Endodermal cell (in vitro differentiated cells): ENCODE data around the gene RETREG2. TPM values are rescaled to one million over a fixed set of nuclear protein-coding genes. Genes with fewer than 3 reads are reported as not detected.

Experiments
- DNase-seq: peaks from one replicate; pipeline ENCODE4 v3.0.0-alpha.2; 2017
- H3K27ac ChIP-seq: 2 replicates; pipeline ENCODE4 v1.5.1; 2013; ENCODE audit warnings: mild to moderate bottlenecking, low read depth, low read length, moderate library complexity
- H3K27me3 ChIP-seq: 2 replicates; pipeline ENCODE4 v1.6.1; 2013; ENCODE audit warnings: mild to moderate bottlenecking, low read length, moderate library complexity; ENCODE audit not compliant: insufficient read depth, control insufficient read depth, poor library complexity, severe bottlenecking
- H3K36me3 ChIP-seq: 2 replicates; pipeline ENCODE4 v1.7.0; 2013; ENCODE audit warnings: mild to moderate bottlenecking, low read length, moderate library complexity; ENCODE audit not compliant: control insufficient read depth, insufficient read depth
- H3K4me1 ChIP-seq: one replicate; pipeline ENCODE4 v1.7.0; 2013; ENCODE audit warnings: low read length; ENCODE audit not compliant: control insufficient read depth, insufficient read depth
- H3K4me3 ChIP-seq: 2 replicates; pipeline ENCODE4 v1.5.1; 2013; ENCODE audit warnings: mild to moderate bottlenecking, low read length, moderate library complexity
- H3K9ac ChIP-seq: 2 replicates; pipeline ENCODE4 v1.6.1; 2013; ENCODE audit warnings: mild to moderate bottlenecking, low read length, moderate library complexity; ENCODE audit not compliant: poor library complexity, severe bottlenecking; ENCODE audit errors: extremely low read depth
- H3K9me3 ChIP-seq: 2 replicates; pipeline ENCODE4 v1.6.1; 2013; ENCODE audit warnings: mild to moderate bottlenecking, low read length, moderate library complexity; ENCODE audit not compliant: control insufficient read depth
- H3K27ac Mint-ChIP-seq: 2 replicates; pipeline ENCODE4 v1.8.0; 2020; ENCODE audit warnings: mixed read lengths
- H3K27me3 Mint-ChIP-seq: 2 replicates; pipeline ENCODE4 v1.8.0; 2021; ENCODE audit warnings: mild to moderate bottlenecking, mixed read lengths; ENCODE audit not compliant: insufficient read depth
- H3K36me3 Mint-ChIP-seq: 2 replicates; pipeline ENCODE4 v1.8.0; 2020; ENCODE audit warnings: low read depth, mixed read lengths
- H3K4me1 Mint-ChIP-seq: 2 replicates; pipeline ENCODE4 v1.8.0; 2020; ENCODE audit warnings: mixed read lengths
- H3K4me3 Mint-ChIP-seq: 2 replicates; pipeline ENCODE4 v1.8.0; 2020; ENCODE audit warnings: mild to moderate bottlenecking, moderate library complexity, mixed read lengths
- H3K9me3 Mint-ChIP-seq: 2 replicates; pipeline ENCODE4 v1.8.0; 2020; ENCODE audit warnings: mild to moderate bottlenecking, mixed read lengths
- WGBS, 2 experiments: methylation state at CpG; one replicate each; pipeline versions ENCODE4 v1.1.5 to v1.1.7; 2013; ENCODE audit warnings: missing lambda C conversion rate in 2 of 2, mixed read lengths in 1 of 2; ENCODE audit not compliant: insufficient coverage in 1 of 2, insufficient read length in 1 of 2; 5-methylcytosine and 5-hydroxymethylcytosine counted together
- total RNA-seq, 2 donors: library from RNA; stranded (reverse); fragmentation: NEBNext Ultra II Directional in 1 of 2; extraction: Animal tissue kit (Norgen Biotek cat#: 25700) in 1 of 2; gene quantifications; 2 replicates in 1 of 2; 3 replicates in 1 of 2; pipeline ENCODE4 v1.2.1, GENCODE V29; 2021
- TF ChIP-seq, protein P1 (sequence below): fragments of 200-600 bp; sonication (generic); conservative IDR thresholded peaks from 2 replicates; pipeline ENCODE4 v1.5.0; 2021; ENCODE audit warnings: antibody characterized with exemption, mild to moderate bottlenecking

Gene RETREG2
- total RNA-seq, 2 donors from 2014 or later, result 67.0 to 73.4 TPM

DNA sequence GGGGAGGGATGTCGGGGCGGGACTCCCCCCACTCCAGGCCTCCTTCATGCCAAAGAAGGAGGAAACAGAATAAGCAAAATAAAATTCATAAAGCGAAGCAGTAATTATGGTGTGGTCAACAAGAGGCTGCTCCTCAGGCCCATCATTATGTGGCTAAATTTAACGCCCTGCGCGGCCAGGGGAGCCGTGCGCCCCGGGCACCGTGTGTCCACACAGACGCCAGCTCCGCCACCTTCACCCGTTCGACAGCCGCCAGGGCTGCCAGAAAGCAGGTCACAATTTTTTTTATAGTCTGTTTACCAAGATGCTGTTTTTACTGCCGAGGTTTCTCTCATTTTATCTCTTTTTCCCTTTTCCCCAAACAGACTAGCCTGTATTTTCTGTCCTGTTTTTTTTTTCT is 48.5 kb upstream of the RETREG2 start:
- Mint-ChIP-seq H3K36me3 (no peaks in the 10 kb centered on the region), H3K9me3 (no peaks in the 10 kb centered on the region), H3K4me1 (peaks cover 64% of the 10 kb centered on the region), H3K27me3 (no peaks in the 10 kb centered on the region), H3K27ac (no peak overlapping the region), H3K4me3 (no peak overlapping the region)
- H3K9me3 ChIP-seq, result no peaks in the 10 kb centered on the region
- WGBS, 2 experiments, result 94 to 97% methylated on average over 13 to 16 of the region's 16 CpGs
- no peaks in the 10 kb centered on the region for H3K36me3 ChIP-seq
- no peak overlapping the region for H3K9ac ChIP-seq
- H3K27ac ChIP-seq, result no peak overlapping the region
- no peak for DNase-seq
- TF ChIP-seq, protein P1, sequence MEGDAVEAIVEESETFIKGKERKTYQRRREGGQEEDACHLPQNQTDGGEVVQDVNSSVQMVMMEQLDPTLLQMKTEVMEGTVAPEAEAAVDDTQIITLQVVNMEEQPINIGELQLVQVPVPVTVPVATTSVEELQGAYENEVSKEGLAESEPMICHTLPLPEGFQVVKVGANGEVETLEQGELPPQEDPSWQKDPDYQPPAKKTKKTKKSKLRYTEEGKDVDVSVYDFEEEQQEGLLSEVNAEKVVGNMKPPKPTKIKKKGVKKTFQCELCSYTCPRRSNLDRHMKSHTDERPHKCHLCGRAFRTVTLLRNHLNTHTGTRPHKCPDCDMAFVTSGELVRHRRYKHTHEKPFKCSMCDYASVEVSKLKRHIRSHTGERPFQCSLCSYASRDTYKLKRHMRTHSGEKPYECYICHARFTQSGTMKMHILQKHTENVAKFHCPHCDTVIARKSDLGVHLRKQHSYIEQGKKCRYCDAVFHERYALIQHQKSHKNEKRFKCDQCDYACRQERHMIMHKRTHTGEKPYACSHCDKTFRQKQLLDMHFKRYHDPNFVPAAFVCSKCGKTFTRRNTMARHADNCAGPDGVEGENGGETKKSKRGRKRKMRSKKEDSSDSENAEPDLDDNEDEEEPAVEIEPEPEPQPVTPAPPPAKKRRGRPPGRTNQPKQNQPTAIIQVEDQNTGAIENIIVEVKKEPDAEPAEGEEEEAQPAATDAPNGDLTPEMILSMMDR, result no peak
- H3K4me1 ChIP-seq, result peaks cover 27% of the 10 kb centered on the region
- no peaks in the 10 kb centered on the region for H3K27me3 ChIP-seq
- no peak overlapping the region for H3K4me3 ChIP-seq

DNA sequence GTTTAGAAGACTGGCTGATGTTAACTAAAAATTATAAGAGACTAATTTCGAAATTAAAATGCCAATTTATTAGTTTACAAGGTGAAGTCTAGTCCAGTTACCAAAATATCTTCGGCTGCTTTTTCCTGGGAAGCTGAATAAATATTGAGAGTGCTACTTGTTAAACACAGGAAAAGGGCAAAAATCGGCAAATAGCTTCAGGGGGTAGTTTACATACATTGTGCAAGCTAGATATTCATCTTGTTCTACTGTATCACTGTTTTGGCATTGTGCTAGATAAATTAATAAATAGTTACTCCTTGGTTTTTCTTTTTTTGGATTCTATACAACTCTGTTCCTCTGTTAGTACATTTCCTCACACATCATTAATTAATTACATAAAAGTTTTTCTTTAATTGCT is 46.7 kb upstream of the RETREG2 start:
- Histone ChIP-seq H3K27ac (no peak overlapping the region), H3K4me3 (no peak overlapping the region), H3K9me3 (no peaks in the 10 kb centered on the region), H3K27me3 (no peaks in the 10 kb centered on the region), H3K4me1 (peaks cover 16% of the 10 kb centered on the region), H3K9ac (no peak overlapping the region), H3K36me3 (no peaks in the 10 kb centered on the region)
- H3K27me3 Mint-ChIP-seq, result no peaks in the 10 kb centered on the region
- no peaks in the 10 kb centered on the region for H3K36me3 Mint-ChIP-seq
- no peak overlapping the region for H3K4me3 Mint-ChIP-seq
- no peaks in the 10 kb centered on the region for H3K9me3 Mint-ChIP-seq
- TF ChIP-seq, protein P1, result no peak
- 91% methylated on average over 3 of the region's 3 CpGs for WGBS, 2 experiments
- DNase-seq, result no peak
- no peak overlapping the region for H3K27ac Mint-ChIP-seq
- peaks cover 48% of the 10 kb centered on the region for H3K4me1 Mint-ChIP-seq

DNA sequence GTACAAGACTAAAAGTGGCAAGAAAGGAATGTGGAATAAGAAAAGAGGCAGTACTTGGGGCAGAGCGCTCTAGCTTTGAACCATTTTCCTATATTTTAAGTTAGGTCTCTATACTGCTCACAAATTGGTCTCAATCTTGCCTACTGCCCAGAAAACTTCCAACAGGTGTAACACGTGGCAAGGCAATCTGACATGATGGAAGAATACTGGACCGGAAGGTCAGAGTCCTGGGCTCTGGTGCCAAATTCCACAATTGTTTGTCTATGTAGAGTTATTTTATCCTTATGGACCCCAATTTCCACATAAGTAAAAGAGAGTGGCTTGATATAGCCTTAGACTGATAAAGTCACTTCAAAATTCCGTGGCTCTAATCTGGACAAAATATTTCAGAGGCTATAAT is 46.3 kb upstream of the RETREG2 start:
- peaks cover 44% of the 10 kb centered on the region for H3K4me1 Mint-ChIP-seq
- no peak for DNase-seq
- Histone ChIP-seq H3K36me3 (no peaks in the 10 kb centered on the region), H3K27me3 (no peaks in the 10 kb centered on the region), H3K4me3 (no peak overlapping the region), H3K9ac (no peak overlapping the region), H3K4me1 (peaks cover 15% of the 10 kb centered on the region), H3K9me3 (no peaks in the 10 kb centered on the region), H3K27ac (no peak overlapping the region)
- WGBS, 2 experiments, result 85 to 98% methylated on average over 2 to 4 of the region's 4 CpGs
- no peaks in the 10 kb centered on the region for H3K36me3 Mint-ChIP-seq
- H3K4me3 Mint-ChIP-seq, result no peak overlapping the region
- no peak overlapping the region for H3K27ac Mint-ChIP-seq
- TF ChIP-seq, protein P1, result no peak
- H3K27me3 Mint-ChIP-seq, result no peaks in the 10 kb centered on the region
- H3K9me3 Mint-ChIP-seq, result no peaks in the 10 kb centered on the region
